Esophagus squamous epithelium (tissue), 5 donors: ENCODE data around the gene CELF2. TPM values are rescaled to one million over a fixed set of nuclear protein-coding genes. Genes with fewer than 3 reads are reported as not detected.

Experiments
- DNase-seq: peaks from one replicate; lab custom pipeline; 2025; lab: John Stamatoyannopoulos, UW
- H3K27ac ChIP-seq, 4 donors: fragments of 200-600 bp; sonication (generic); one replicate each; pipeline ENCODE4 v1.5.1; 2016 to 2019; ENCODE audit warnings: mild to moderate bottlenecking in 1 of 4
- H3K27me3 ChIP-seq, 4 donors: fragments of 200-600 bp; sonication (generic); 1 replicate in 3 of 4; 2 replicates in 1 of 4; pipeline versions ENCODE4 v1.5.1 to v1.6.0; 2017 to 2021; ENCODE audit warnings: antibody characterized with exemption in 1 of 4
- H3K36me3 ChIP-seq, 3 donors: fragments of 200-600 bp; sonication (generic); one replicate each; pipeline ENCODE4 v1.5.1; 2016 to 2019
- H3K4me1 ChIP-seq, 3 donors: fragments of 200-600 bp; sonication (generic); one replicate each; pipeline ENCODE4 v1.5.1; 2017 to 2019
- H3K4me3 ChIP-seq, 4 donors: fragments of 200-600 bp; sonication (generic); 1 replicate in 3 of 4; 2 replicates in 1 of 4; pipeline ENCODE4 v1.5.1; 2016 to 2019; ENCODE audit warnings: mild to moderate bottlenecking in 2 of 4, moderate library complexity in 1 of 4
- H3K9me3 ChIP-seq, 3 donors: fragments of 200-600 bp; sonication (generic); one replicate each; pipeline ENCODE4 v1.5.1; 2016 to 2019
- POLR2A ChIP-seq, 4 donors: fragments of 450-650 bp; IDR thresholded peaks; one replicate each; pipeline ENCODE4 v1.6.1; 2017; ENCODE audit warnings: antibody characterized with exemption in 4 of 4, mild to moderate bottlenecking in 4 of 4, moderate library complexity in 3 of 4
- WGBS, 2 donors: methylation state at CpG; one replicate each; pipeline ENCODE4 v1.1.5; 2018; 5-methylcytosine and 5-hydroxymethylcytosine counted together
- intact Hi-C: fragments of 100-400 bp; cut with DNase I; formaldehyde crosslinking; loops from one replicate; pipeline ENCODE4 v1.15.0; 2022
- total RNA-seq, 4 donors: library from RNA; depleted of rRNA; stranded (reverse); fragments of >200 nt; gene quantifications; one replicate each; pipeline ENCODE4 v1.1.0, GENCODE V29; 2016
- TF ChIP-seq, protein P1 (sequence below), 6 experiments: fragments of 450-650 bp in 4 of 6; fragments of 200-600 bp in 2 of 6; sonication (generic) in 2 of 6; IDR thresholded peaks; one replicate each; pipeline ENCODE4 v1.5.1; 2016 to 2019; ENCODE audit warnings: antibody characterized with exemption in 6 of 6, mild to moderate bottlenecking in 4 of 6, moderate library complexity in 4 of 6
- donor health status: DM: yes; HTN: yes; CAD: no.

The CELF2 gene
- total RNA-seq, 4 donors from 2014 or later = 4.2 to 62.4 (median 13.5) TPM

DNA sequence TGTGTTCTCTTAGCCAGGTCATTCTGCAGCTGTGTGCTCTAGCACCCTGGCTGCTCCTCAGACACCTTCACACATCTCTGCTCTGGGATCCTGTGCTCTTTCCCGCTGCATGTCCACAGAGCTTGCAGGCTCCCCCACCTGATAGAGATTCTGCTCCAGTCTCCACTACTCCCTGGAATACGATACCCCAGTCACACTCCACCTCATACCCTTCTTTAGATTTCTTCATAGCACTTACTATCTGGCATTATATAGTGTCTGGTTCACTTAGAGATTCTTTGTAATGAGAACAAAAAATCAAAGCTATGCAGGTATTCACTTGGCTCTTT lies 88.0 kb downstream of the CELF2 start:
- Histone ChIP-seq H3K36me3 (no peaks in the 10 kb centered on the region), H3K4me1 (no peaks in the 10 kb centered on the region), H3K27ac (no peak overlapping the region), H3K4me3 (no peak overlapping the region), H3K9me3 (no peaks in the 10 kb centered on the region), H3K27me3 (no peaks in the 10 kb centered on the region)
- no peak for DNase-seq
- WGBS, 2 donors = 80 to 98% methylated on average over 2 of the region's 2 CpGs
- TF ChIP-seq, protein P1, sequence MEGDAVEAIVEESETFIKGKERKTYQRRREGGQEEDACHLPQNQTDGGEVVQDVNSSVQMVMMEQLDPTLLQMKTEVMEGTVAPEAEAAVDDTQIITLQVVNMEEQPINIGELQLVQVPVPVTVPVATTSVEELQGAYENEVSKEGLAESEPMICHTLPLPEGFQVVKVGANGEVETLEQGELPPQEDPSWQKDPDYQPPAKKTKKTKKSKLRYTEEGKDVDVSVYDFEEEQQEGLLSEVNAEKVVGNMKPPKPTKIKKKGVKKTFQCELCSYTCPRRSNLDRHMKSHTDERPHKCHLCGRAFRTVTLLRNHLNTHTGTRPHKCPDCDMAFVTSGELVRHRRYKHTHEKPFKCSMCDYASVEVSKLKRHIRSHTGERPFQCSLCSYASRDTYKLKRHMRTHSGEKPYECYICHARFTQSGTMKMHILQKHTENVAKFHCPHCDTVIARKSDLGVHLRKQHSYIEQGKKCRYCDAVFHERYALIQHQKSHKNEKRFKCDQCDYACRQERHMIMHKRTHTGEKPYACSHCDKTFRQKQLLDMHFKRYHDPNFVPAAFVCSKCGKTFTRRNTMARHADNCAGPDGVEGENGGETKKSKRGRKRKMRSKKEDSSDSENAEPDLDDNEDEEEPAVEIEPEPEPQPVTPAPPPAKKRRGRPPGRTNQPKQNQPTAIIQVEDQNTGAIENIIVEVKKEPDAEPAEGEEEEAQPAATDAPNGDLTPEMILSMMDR (IDR thresholded peaks at IDR 0.05) = no peak
- TF ChIP-seq POLR2A (IDR thresholded peaks at IDR 0.05) = no peak
- intact Hi-C loops = no loop called here

DNA sequence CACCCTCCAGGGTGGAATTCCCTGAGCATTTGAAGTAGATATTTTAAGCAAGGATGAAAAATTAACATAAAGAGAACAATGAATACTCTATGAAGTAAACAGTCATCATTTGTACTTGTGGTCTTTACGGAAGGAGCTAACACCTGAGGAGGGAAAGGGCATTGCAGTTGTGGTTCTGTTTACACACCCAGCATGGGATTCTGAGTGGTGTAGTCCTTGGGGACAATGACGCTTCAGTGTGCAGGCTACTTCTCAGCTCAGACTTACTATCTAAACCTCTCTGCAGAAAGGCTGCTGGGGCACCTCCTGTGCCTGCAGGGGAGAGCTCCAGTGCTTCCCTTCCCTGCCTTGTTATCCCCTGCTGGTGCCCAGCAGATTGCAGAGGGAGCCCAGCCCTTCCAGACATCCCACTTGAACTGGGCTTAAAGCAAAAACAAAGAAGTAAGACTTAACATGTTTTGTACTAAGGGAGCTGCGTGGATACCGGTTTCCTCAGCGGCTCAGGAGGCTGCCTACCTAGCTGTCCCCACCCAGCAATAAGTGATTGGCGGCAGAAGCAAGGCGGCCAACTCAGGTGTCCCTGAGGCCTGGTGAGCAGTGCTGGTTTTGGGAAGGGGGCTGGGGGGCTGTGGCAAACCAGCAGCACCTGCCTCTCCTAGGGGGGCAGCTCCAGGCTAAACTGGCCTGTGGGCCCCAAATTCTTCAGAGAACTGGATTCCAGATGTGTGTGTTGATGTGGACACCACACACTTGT lies 89.1 kb downstream of the CELF2 start:
- intact Hi-C loops = no loop called here
- Histone ChIP-seq H3K9me3 (no peaks in the 10 kb centered on the region), H3K27ac (no peak overlapping the region), H3K27me3 (no peaks in the 10 kb centered on the region), H3K4me1 (no peaks in the 10 kb centered on the region), H3K36me3 (no peaks in the 10 kb centered on the region), H3K4me3 (no peak overlapping the region)
- no peak for DNase-seq
- no peak for TF ChIP-seq POLR2A (IDR thresholded peaks at IDR 0.05)
- TF ChIP-seq, protein P1 (IDR thresholded peaks at IDR 0.05) = no peak
- WGBS, 2 donors = 80 to 81% methylated on average over 2 of the region's 7 CpGs

DNA sequence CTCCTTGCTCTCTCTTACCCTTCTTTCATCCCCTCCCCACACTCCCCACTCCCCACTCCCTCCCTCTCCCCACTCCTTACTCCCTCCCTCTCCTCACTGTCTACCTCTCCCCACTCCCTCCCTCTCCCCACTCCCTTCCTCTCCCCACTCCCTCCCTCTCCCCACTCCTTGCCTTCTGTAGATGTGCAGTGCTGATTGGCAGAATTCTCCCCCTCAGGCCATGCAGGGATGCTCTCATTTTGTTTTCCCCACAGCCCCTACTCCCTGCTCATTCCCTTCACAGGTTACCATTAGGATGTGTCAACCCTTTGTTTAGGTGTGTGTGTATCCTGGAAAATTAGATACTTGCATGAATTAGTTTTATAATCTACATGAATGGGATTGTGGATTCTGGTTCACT lies 90.3 kb downstream of the CELF2 start:
- Histone ChIP-seq H3K4me3 (no peak overlapping the region), H3K4me1 (no peaks in the 10 kb centered on the region), H3K27me3 (no peaks in the 10 kb centered on the region), H3K9me3 (no peaks in the 10 kb centered on the region), H3K36me3 (no peaks in the 10 kb centered on the region), H3K27ac (no peak overlapping the region)
- intact Hi-C loops = no loop called here
- TF ChIP-seq, protein P1 (IDR thresholded peaks at IDR 0.05) = no peak
- no peak for TF ChIP-seq POLR2A (IDR thresholded peaks at IDR 0.05)
- DNase-seq = no peak

DNA sequence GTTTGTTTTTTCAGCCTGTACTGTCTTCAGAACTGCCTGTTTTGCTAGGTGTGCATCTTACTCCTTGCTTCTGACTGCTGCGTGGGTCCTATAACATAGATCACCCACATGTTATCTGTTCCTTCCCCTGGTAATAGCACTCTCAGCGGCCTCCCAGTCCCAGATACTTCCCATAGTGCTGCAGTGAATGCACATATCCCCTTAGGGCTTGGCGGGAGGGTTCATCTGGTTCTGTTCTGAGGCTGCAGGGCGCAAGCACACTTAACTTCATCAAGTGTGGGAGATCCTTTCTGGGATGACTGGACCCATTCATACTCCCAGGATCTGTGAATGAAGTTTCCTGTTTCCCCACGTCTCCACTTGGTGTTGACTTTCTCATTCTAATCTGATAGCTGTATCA lies 90.7 kb downstream of the CELF2 start:
- Histone ChIP-seq H3K36me3 (no peaks in the 10 kb centered on the region), H3K27ac (no peak overlapping the region), H3K27me3 (no peaks in the 10 kb centered on the region), H3K4me1 (no peaks in the 10 kb centered on the region), H3K4me3 (no peak overlapping the region), H3K9me3 (no peaks in the 10 kb centered on the region)
- no peak for DNase-seq
- TF ChIP-seq POLR2A (IDR thresholded peaks at IDR 0.05) = no peak
- TF ChIP-seq, protein P1 (IDR thresholded peaks at IDR 0.05) = no peak
- intact Hi-C loops = no loop called here
- WGBS, 2 donors = 84 to 87% methylated on average over 5 of the region's 5 CpGs

DNA sequence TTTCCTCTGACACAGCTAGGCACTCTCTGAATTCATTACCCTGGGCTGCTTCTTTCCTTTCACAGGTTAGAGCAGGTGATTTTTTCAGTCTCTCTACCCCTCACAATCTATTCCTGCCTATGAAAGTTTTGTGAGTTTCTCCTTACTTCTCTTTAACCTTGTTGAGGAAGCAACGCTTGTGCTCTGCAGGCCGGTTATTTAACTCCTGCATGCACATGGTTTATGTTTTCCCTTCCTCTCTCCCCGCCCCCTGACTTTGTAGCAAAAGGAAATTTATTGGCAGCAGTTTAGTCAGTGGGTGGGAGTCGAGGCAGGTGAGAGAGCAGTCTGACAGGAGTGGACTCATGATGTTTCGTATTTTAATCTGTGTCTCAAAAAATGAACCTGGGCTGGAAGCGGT lies 91.9 kb downstream of the CELF2 start:
- Histone ChIP-seq H3K27ac (no peak overlapping the region), H3K9me3 (no peaks in the 10 kb centered on the region), H3K27me3 (no peaks in the 10 kb centered on the region), H3K36me3 (no peaks in the 10 kb centered on the region), H3K4me3 (no peak overlapping the region), H3K4me1 (no peaks in the 10 kb centered on the region)
- intact Hi-C loops = no loop called here
- no peak for DNase-seq
- 86 to 87% methylated on average over 4 to 6 of the region's 6 CpGs for WGBS, 2 donors
- TF ChIP-seq, protein P1 (IDR thresholded peaks at IDR 0.05) = no peak
- no peak for TF ChIP-seq POLR2A (IDR thresholded peaks at IDR 0.05)
